Spleen (tissue), 11 donors: ENCODE measurements around the gene GMCL1. TPM values are rescaled to one million over a fixed set of nuclear protein-coding genes. Genes with fewer than 3 reads are reported as not detected.

Source experiments
- DNase-seq: peaks from one replicate; pipeline ENCODE4 v3.0.0-alpha.2; 2020
- H3K27ac ChIP-seq, 8 donors: fragments of 200-600 bp; sonication (generic) in 7 of 8; 1 replicate in 4 of 8; 2 replicates in 4 of 8; pipeline versions ENCODE4 v1.5.0 to v1.8.0; 2016 to 2021; ENCODE audit warnings: inconsistent platforms in 4 of 8, mild to moderate bottlenecking in 4 of 8, moderate library complexity in 1 of 8
- H3K27me3 ChIP-seq, 7 donors: fragments of 200-600 bp; sonication (generic) in 6 of 7; replicated peaks in 1 of 7; 1 replicate in 4 of 7; 2 replicates in 3 of 7; pipeline versions ENCODE4 v1.5.0 to v1.8.0; 2016 to 2021; ENCODE audit warnings: inconsistent platforms in 3 of 7, mild to moderate bottlenecking in 1 of 7
- H3K36me3 ChIP-seq, 6 donors: fragments of 200-600 bp; sonication (generic) in 5 of 6; 1 replicate in 4 of 6; 2 replicates in 2 of 6; pipeline versions ENCODE4 v1.5.0 to v1.8.0; 2016 to 2021; ENCODE audit warnings: inconsistent platforms in 2 of 6
- H3K4me1 ChIP-seq, 6 donors: fragments of 200-600 bp; sonication (generic) in 5 of 6; 1 replicate in 3 of 6; 2 replicates in 3 of 6; pipeline versions ENCODE4 v1.5.0 to v1.8.0; 2016 to 2021; ENCODE audit warnings: inconsistent platforms in 3 of 6
- H3K4me3 ChIP-seq, 8 donors: fragments of 200-600 bp; sonication (generic) in 7 of 8; 1 replicate in 4 of 8; 2 replicates in 4 of 8; pipeline versions ENCODE4 v1.5.0 to v1.8.0; 2016 to 2021; ENCODE audit warnings: inconsistent platforms in 4 of 8, mild to moderate bottlenecking in 4 of 8, moderate library complexity in 2 of 8
- H3K9me3 ChIP-seq, 8 donors: fragments of 200-600 bp; sonication (generic) in 7 of 8; 1 replicate in 4 of 8; 2 replicates in 4 of 8; pipeline versions ENCODE4 v1.5.0 to v1.8.0; 2016 to 2021; ENCODE audit warnings: inconsistent platforms in 4 of 8
- CTCF ChIP-seq, 11 experiments: fragments of 200-600 bp in 7 of 11; fragments of 450-650 bp in 4 of 11; sonication (generic) in 4 of 11; IDR thresholded peaks in 8 of 11; conservative IDR thresholded peaks in 3 of 11; 1 replicate in 7 of 11; 2 replicates in 4 of 11; pipeline versions ENCODE4 v1.4.0 to v1.8.0; 2016 to 2021; ENCODE audit warnings: antibody characterized with exemption in 11 of 11, inconsistent platforms in 4 of 11, mild to moderate bottlenecking in 1 of 11
- POLR2A ChIP-seq, 3 donors: fragments of 450-650 bp; IDR thresholded peaks; one replicate each; pipeline ENCODE4 v1.5.1; 2017; ENCODE audit warnings: antibody characterized with exemption in 3 of 3, mild to moderate bottlenecking in 1 of 3
- POLR2AphosphoS5 ChIP-seq, 3 donors: sonication (generic); formaldehyde crosslinking; IDR thresholded peaks; one replicate each; pipeline ENCODE4 v1.5.1; 2017; ENCODE audit warnings: antibody characterized with exemption in 3 of 3
- WGBS, 5 donors: extraction: QIAGEN DNeasy Blood & Tissue Kit in 3 of 5; methylation state at CpG; one replicate each; pipeline versions ENCODE4 v1.1.5 to v1.1.7; 2013 to 2018; 5-methylcytosine and 5-hydroxymethylcytosine counted together
- intact Hi-C: fragments of 100-400 bp; cut with DNase I; formaldehyde crosslinking; loops from one replicate; pipeline ENCODE4 v1.15.0; 2023; ENCODE audit warnings: low total_unique reads
- polyA plus RNA-seq, 3 donors: library from polyadenylated mRNA; stranded (reverse); fragments of 200-250 nt; gene quantifications; one replicate each; pipeline ENCODE4 v1.2.1, GENCODE V29; 2013
- total RNA-seq, 7 donors: library from RNA; depleted of rRNA in 3 of 7; stranded (reverse); fragments of >200 nt in 3 of 7; fragmentation: NEBNext Ultra II Directional in 4 of 7; extraction: Animal tissue kit (Norgen Biotek cat#: 25700) in 4 of 7; gene quantifications; one replicate each; pipeline versions ENCODE4 v1.1.0 to v1.2.1, GENCODE V29; 2016 to 2021
- donor health status: healthy with polysubstance abuse.
- donor health status: DM: no; HTN: no; CAD: no; lungs with moderate emphysema.
- donor health status: DM: no; HTN: no; CAD: no.
- donor health status: Bipolar disorder and iron deficiency.
- donor health status: healthy.
- donor health status: DM: no; HTN: no; CAD: no.
- donor health status: DM: yes; HTN: yes; CAD: no.

GMCL1 gene
- total and polyA plus RNA-seq, 10 donors = 5.3 to 24.1 (median 15.9) TPM

- Histone ChIP-seq H3K4me3 (peak overlapping the region in 6 of 8 donors; percentile 72 to 85 (median 78)), H3K36me3 (peaks cover 0 to 54% (median 16%) of the 10 kb centered on the region in 6 donors), H3K27ac (peak overlapping the region in 7 of 8 donors; percentile 90 to 100 (median 95)), H3K9me3 (no peaks in the 10 kb centered on the region), H3K4me1 (peaks cover 13 to 83% (median 53%) of the 10 kb centered on the region in 6 donors), H3K27me3 (no peaks in the 10 kb centered on the region)
- WGBS, 5 donors = 37 to 54% (median 41%) methylated on average over 2 of the region's 2 CpGs
- no peak for DNase-seq
- intact Hi-C loops = loop anchor here (2.0 kb wide), 1 partner anchor 227 kb away; no protein-coding TSS in a partner anchor
- TF ChIP-seq POLR2A (IDR thresholded peaks at IDR 0.05) = no peak
- TF ChIP-seq POLR2AphosphoS5 (IDR thresholded peaks at IDR 0.05) = no peak
- no peak for TF ChIP-seq CTCF (IDR thresholded peaks at IDR 0.05 in 8 of 11, conservative IDR thresholded peaks at IDR 0.05 in 3 of 11)
These were observed 86.6 kb downstream of the GMCL1 start for GRCh38 chr2:69916106-69916505.

- Histone ChIP-seq H3K36me3 (peaks cover 3 to 66% (median 30%) of the 10 kb centered on the region in 6 donors), H3K27me3 (no peaks in the 10 kb centered on the region), H3K4me3 (peak overlapping the region in 6 of 8 donors; percentile 0 to 85 (median 76)), H3K4me1 (peaks cover 13 to 84% (median 45%) of the 10 kb centered on the region in 6 donors), H3K9me3 (no peaks in the 10 kb centered on the region), H3K27ac (peak overlapping the region; percentile 43 to 100 (median 94))
- intact Hi-C loops = loop anchor here (2.0 kb wide), 1 partner anchor 225 kb away; no protein-coding TSS in a partner anchor
- TF ChIP-seq POLR2A (IDR thresholded peaks at IDR 0.05) (no peak), POLR2AphosphoS5 (IDR thresholded peaks at IDR 0.05) (peak in 1 of 3 donors; percentile 67)
- DNase-seq = no peak
- WGBS, 5 donors = 52 to 82% (median 58%) methylated on average over 3 of the region's 3 CpGs
These were observed 88.4 kb downstream of the GMCL1 start for GRCh38 chr2:69917852-69918251.

GRCh38 chr2:69918401-69918800, 88.9 kb downstream of the GMCL1 start:
- 27 to 56% (median 33%) methylated on average over 3 of the region's 3 CpGs for WGBS, 5 donors
- Histone ChIP-seq H3K27ac (peak overlapping the region in 7 of 8 donors; percentile 3 to 100 (median 95)), H3K4me1 (peaks cover 12 to 84% (median 40%) of the 10 kb centered on the region in 6 donors), H3K9me3 (no peaks in the 10 kb centered on the region), H3K27me3 (no peaks in the 10 kb centered on the region), H3K4me3 (peak overlapping the region in 4 of 8 donors; percentile 11 to 85 (median 76)), H3K36me3 (peaks cover 3 to 72% (median 33%) of the 10 kb centered on the region in 6 donors)
- DNase-seq = no peak
- TF ChIP-seq POLR2A (IDR thresholded peaks at IDR 0.05) (no peak), CTCF (IDR thresholded peaks at IDR 0.05 in 8 of 11, conservative IDR thresholded peaks at IDR 0.05 in 3 of 11) (no peak), POLR2AphosphoS5 (IDR thresholded peaks at IDR 0.05) (no peak)
- intact Hi-C loops = no loop called here

GRCh38 chr2:69923116-69923515, 93.7 kb downstream of the GMCL1 start:
- no peak for DNase-seq
- Histone ChIP-seq H3K27ac (peak overlapping the region in 2 of 8 donors; percentile 82 to 85), H3K36me3 (peaks cover 3 to 97% (median 39%) of the 10 kb centered on the region in 6 donors), H3K4me3 (no peak overlapping the region), H3K4me1 (peaks cover 0 to 85% (median 9%) of the 10 kb centered on the region in 6 donors), H3K27me3 (no peaks in the 10 kb centered on the region), H3K9me3 (no peaks in the 10 kb centered on the region)
- no peak for TF ChIP-seq POLR2AphosphoS5 (IDR thresholded peaks at IDR 0.05)
- TF ChIP-seq CTCF (IDR thresholded peaks at IDR 0.05 in 8 of 11, conservative IDR thresholded peaks at IDR 0.05 in 3 of 11) = no peak
- TF ChIP-seq POLR2A (IDR thresholded peaks at IDR 0.05) = no peak
- intact Hi-C loops = loop anchor here (10.0 kb wide), 1 partner anchor 142 kb away; no protein-coding TSS in a partner anchor
- 93 to 98% (median 95%) methylated on average over 3 of the region's 3 CpGs for WGBS, 5 donors
